HG02610 (cell line): ENCODE data around the gene USP3.

Experiments
- ATAC-seq: cut with Tn5 transposase; IDR thresholded peaks from one replicate; pipeline ENCODE4 v1.9.1; 2021; ENCODE audit warnings: mild to moderate bottlenecking, moderate library complexity; ENCODE audit not compliant: unreplicated experiment

Gene USP3, protein sequence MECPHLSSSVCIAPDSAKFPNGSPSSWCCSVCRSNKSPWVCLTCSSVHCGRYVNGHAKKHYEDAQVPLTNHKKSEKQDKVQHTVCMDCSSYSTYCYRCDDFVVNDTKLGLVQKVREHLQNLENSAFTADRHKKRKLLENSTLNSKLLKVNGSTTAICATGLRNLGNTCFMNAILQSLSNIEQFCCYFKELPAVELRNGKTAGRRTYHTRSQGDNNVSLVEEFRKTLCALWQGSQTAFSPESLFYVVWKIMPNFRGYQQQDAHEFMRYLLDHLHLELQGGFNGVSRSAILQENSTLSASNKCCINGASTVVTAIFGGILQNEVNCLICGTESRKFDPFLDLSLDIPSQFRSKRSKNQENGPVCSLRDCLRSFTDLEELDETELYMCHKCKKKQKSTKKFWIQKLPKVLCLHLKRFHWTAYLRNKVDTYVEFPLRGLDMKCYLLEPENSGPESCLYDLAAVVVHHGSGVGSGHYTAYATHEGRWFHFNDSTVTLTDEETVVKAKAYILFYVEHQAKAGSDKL

DNA sequence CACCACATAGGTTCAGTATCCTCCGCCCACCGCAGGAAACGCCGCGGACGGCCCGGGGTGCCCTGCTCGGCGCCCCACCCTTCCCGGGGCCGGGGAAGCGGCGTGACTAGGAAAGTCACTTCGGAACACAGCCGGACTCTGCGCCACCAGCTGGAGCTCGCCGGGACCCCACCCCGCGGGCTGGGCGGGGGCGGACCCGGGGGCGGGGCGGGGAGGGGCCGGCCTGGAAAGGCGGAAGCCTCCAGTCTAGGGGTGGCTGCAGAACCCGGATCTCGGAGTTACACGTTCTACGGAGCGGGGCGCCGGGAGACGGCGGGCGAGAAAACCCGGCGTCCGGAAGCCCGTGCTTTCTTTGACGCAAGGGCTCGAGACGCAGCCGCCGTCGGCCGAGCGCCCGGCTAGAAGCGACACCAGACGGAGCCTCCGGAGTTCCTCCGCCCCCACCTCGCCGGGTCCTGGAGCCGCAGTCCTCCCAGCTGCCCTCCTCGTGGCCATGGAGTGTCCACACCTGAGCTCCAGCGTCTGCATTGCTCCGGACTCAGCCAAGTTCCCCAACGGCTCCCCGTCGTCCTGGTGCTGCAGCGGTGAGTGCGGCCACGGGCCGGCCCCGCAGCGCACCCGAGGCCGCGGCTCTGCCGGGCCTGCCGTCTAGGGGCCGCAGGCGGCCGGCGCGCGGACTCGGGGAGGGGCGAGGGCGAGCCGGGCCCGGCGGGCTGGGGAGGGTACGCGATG is at the start of gene USP3:
Gene USP3 (plus strand): TSS at position 347 of the 732 bp plus-strand sequence. CDS start 147 bp downstream, at position 494.
- ATAC-seq = peak; percentile 50

DNA sequence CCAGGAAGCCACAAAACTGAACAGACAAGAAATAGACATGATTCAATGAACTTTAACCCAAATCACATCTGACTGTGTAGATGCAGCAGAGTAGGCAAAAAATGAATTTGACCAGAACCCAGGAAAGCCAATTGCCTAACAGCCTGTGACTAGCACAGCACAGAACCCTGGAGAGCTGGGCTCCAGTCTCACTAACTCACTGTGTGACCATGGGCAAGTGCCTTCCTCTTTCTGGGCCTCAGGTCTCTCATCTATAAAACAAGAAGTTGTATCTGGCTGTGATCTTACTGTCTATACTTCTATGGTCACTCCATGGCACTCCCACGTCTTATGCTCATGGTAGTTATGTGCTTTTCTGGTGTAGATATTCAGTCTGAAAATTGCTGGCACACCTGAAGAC is 48.1 kb upstream of the USP3 start:
- ATAC-seq = no peak

DNA sequence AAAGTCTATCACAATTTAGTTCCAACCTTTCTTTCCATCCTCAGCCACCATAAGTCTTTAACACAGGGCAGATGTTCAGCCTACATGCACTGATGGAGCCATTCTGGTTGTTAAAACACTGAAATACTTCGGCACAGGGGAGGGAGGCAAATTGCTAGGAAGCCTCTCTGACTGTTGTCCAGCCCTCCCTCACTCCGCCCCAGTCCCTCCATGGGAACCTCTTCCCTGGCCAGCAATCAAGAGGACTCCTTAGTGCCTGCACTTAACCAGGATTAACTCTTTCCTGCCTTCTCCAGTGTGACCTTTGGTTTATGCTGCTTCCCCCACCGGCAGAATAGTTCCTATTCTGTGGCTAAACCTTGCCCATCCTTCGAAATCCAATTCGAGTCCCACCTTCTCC is 47.0 kb upstream of the USP3 start:
- ATAC-seq = no peak

DNA sequence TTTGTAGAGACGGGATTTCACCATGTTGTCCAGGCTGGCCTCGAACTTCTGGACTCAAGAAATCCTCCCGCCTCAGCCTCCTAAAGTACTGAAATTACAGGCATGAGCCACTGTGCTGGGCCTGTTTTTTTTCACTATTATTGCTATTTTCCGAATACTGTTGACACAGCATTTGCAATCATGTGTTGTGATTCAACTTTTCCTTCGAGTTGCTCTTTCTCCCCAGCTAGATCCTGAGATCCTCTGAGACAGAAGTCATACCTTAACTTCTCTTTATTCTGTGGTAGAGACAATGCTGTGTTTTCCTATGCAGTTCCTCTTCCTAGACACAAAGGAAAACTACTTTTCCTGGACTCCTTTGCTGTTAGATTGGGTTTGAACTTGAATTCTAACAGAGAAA is 46.4 kb upstream of the USP3 start:
- no peak for ATAC-seq

DNA sequence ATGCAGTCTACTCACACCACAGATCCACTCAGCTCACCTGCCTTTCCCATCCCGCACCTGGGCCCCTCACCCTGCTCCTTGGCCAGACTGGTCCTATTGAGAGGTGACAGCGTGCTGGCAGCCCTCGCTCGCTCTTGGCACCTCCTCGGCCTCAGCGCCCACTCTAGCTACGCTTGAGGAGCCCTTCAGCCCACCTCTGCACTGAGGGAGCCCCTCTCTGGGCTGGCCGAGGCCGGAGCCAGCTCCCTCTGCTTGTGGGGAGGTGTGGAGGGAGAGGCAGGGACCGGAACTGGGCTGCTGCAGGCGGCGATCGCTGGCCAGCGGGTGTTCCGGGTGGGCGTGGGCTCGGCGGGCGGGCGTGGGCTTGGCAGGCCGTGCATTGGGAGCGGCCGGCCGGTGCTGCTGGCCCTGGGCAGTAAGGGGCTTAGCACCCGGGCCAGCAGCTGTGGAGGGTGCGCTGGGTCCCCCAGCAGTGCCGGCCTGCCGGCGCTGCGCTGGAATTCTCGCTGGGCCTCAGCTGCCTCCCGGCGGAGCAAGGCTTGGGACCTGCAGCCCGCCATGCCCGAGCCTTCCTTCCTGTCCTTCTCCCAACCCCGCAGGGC is 45.5 kb upstream of the USP3 start:
- ATAC-seq = no peak

DNA sequence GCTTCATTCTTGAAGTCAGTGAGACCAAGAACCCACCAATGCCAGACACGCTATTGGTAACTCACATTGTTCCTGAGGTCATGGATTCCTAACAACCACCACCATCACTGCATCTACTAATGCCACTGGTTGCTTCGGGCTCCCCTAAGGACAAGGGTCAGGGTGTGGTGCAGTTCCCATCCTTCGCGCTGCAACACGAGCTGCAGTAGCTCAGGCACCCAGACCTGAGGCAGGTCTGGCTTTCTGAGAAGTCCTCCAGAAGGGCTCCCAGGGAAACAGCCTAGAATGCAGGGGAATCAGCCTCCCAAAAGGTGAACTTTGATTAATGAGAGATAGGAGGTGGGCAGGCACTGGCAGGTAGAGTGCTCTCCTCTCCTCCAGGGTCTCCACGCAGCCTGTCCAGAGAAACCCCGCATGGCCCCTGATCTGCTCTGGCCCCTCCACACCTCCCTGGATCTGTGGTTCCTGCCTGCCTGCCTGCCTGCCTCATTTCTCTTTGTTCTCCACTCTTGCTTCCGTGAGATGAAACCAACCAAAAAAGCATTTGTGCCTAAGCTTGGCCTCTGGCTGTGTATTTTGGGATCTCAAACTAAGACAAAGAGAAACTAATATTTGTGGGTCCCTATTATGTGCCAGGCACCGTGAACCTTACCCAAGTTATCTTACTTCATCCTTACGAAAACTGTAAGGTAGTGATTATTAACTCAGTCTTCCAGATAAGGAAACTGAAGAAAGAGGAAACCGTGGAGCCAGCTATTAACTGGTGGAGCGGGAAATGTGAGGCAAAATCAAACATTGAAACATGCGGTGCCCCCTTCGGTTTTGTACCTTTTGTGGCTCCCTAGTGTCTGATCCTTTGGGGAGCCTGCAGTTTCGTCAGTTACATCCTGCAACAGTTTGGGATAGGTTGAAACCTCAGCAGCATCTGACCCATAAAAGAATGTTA is 43.9 kb upstream of the USP3 start:
- ATAC-seq = no peak

DNA sequence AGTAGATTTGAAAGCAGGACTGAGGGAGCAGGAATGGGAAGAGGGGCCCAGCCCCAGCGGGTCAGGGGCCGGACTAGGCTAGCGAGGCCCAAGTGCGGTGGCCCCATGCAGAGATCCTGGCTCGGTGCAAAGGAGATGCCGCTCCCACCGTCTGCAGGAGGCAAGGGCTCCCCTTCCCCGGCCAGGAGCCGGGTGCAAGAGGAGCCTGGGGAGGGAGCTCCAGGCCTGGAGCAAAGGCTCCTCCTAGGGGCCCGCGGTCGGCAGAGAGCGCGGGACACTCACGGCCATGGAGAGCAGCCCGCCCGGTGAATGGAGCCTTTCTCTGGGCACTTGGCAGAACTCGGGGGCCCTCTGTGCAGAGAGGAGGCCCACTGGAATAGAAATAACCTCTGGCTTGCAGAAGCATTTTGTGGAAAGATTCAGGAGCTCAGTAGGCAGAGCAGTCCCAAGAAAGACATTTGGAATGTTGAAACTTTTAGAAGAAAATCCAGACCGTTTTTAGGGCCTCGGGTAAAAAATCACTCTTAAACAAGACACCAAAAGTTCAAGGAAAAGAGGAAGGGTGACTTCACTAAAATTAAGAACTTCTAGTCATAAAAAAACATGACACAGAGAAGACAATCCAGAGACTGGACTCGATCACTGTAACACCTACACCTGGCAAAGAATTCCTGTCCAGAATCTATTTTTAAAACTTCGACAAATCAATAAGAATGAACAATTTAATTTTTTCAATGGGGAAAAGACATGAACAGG is 43.0 kb upstream of the USP3 start:
- ATAC-seq = no peak

DNA sequence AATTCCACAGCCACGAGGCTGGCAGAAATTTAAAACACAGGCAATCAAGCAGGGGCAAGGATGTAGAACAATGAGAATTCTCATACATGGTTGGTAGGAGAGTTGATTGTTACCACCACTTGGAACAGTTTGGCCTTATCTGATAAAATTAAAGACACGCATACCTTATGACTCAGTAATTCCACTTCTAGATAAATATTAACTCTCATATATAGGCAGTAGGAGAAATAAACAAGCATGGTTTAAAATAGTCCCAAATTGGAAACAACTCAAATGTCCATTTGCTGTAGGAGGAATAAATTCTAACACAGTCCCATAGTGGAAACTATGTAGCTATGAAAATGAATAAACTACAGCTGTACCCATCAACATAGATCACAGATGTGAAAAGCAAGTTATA is 42.3 kb upstream of the USP3 start:
- no peak for ATAC-seq

DNA sequence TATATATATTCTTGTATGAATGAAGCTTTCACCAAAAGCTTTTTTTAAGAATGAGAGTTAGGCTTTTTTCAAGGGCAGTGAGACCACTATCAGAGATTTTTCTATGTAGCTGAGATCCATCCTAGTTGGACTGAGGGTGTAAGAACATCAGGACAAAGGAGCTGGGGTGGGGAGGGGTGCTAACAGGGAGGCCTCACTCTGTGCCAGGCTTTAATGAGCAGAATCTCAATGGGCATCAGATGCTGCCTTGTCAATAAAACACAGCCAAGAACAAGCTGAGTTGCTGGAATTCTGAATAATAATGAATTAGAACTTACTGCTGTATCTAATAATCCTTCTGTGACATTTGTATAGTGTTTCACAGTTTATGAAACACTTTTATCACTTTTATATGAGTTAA is 41.4 kb upstream of the USP3 start:
- no peak for ATAC-seq

DNA sequence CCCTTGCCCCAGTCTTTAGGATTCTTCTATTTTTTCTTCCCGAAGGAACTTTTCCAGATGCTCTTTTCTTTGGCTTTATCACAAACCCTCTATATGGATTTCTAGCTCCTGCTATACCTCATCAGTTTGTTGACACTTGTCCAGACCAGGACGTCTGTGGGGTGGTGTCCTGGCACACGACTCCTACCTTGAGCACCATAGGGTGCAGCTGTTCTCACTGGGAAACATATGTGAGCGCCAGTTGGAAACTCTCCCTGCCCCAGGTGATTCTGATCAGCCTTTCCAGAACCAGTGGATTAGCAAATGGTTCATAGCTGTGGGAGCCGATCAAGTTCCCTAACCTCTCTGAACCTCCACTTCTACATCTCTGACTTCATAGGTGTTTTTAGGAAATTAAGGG is 40.6 kb upstream of the USP3 start:
- no peak for ATAC-seq

DNA sequence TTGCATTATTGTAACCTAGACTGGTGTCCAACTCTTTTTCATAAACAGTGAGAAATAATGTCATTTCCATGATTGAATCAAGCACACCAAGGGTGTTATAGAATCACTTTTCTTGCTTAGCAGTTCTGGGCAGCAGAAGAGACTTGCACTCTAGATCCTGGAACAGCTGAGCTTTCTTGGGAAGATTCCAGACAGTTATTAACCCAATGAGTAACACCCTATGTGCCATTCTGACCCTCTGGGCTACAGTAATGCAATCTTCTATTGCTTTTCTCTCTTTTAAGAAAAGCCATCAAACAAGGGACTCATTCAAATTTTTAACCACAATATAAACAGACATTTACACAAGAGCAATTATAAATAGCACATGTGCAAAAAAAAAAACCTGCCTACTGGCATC is 39.3 kb upstream of the USP3 start:
- no peak for ATAC-seq

DNA sequence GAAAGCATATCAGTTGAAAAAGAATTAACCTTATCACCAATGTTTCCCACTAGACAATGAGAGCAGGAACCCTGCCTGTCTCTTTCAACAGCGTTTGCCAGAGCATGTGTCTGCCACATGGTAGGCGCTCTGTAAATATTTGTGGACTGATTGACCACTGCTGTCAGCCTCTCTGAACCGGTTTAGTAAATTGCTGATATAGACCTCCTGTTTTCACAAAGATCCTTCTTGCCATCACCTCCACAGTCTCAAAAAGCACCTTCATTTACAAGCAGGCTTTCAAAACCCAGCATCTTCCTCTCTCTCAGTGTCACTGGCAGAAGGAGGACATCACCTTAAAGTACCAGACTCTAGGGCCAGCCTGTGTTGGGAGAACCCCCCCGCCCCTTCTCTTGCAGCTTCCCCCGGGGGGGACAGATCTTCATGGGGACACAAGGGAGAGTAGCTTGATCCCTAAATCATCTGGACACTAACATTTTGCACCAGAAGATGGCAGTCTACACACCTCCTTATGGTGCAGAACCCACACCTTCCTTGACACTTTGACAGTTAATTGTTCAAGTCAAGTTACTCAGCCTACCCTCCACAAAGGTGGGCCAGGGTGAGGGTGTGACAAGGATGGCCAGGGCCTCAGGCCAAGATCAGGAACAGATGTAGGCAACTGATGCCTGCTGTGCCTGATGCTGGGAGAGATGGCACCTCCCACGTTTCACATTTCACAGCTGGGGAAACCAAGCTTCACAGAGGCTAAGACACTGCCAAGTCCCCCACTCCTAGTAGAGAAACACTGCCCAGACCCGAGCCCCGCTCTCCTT is 37.8 kb upstream of the USP3 start:
- peak; percentile 71 for ATAC-seq

DNA sequence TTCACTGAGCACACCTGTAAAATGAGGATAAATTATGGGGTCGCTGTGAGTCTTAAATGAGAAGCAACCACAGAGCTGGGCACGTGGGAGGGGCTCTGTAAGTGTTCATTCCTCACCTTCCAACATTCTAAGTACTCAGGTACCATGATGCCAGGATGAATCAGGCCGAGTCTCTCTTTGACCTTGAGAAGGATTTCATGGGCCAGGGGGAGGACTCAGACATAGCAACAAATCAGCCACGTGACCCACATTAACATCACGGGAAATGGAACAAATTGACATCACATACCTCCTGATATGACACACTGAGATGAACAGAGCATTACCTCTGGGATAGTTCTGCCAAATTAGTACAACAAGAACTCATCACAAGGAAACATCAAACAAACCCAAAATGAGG is 35.2 kb upstream of the USP3 start:
- ATAC-seq = no peak

DNA sequence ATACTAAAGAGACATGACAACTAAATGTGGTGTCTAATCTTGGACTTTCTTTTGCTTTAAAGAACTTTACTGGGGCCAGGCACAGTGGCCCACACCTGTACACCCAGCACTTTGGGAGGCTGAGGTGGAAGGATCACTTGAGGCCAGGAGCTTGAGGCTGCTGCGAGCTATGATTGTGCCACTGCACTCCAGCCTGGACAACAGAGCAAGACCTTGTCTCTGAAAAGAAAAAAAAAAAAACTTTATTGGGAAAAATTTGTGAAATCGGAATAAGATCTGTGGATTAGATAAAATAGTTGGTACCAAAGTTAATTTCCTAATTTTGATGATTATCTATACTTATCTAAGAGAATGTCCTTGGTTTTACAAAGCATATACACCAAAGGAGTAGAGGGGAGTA is 34.4 kb upstream of the USP3 start:
- no peak for ATAC-seq

DNA sequence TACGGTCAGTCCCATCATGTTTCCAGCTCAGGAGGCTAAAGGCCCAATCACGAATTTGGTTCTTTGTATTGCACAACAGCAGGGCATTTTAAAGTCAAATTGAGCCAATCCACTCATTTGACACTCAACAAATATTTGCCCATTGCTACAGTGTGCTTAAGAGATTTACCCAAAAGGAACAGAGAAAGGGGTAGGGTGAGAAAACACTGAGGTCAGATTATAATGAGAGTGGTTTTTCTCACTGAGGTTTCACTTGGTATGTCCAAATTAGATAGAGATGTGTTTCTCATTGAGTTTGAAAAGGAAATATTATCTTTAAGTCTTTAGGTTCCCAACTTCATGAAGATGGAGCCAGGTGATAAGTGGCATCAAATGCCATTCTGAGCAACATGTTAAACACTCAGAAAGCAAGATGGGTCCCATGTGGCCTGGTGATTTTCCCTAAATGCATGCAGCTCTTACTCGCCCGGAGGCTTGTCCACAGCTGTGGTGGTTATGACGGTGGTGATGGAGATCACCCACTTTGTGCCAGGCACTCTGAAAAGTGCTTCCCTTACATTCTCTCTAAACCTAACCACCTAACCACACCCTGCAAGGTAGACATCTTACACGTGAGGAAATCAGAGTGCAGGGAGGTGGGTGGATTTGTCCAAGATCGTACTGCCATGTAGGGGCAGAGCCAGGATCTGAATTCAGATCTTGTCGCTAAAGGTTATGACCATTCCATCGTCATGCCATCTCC is 31.2 kb upstream of the USP3 start:
- peak; percentile 40 for ATAC-seq

DNA sequence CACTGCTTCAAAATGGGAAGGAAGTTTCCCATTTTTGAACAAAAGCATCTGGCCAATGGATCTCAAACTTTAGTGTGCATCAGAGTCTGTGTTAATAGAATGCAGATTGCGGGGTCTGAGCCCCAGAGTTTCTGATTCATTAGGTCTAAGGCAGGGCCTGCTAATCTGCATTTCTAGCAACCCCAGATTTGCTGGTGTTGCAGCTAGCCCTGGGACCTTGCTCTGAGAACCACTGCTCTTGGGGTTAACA is 30.7 kb upstream of the USP3 start:
- ATAC-seq = peak; percentile 6

DNA sequence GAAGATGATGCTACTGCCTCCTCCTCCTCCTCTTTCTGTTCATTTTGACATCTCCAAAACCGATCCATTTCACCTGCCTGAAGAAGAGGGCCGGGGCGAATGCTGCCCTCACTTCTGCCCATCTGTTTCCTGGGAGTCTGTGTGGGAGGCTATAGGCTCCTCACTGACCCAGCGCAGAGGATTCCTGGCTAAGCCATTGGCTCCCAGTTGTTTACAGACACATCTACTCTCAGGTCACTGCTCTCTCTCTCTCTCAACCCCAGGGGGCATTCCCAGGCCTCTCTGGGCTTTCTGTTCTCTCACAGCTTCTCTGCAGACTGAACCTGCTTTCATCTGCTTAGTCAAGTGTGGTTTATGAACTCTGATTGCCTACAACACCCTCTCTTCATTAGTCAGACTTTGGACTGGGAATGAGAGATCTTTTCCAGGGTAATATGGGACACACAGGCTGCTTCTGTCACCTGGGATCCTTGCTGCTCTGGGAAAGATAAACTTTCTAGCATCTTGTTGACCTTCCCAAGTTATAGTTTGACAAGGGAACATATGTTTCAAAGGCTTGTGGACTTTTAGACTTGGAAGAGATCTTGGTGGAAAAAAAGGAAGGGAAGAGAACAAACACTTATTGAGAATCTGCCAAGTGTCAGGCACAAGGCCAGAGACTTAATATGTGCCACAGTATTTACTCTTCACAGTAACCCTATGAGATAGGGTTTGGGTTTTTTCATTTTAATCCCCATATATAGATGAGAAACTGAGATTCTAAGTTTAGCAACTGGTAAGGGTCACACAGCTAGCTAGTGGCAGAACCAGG is 30.2 kb upstream of the USP3 start:
- peak; percentile 58 for ATAC-seq

DNA sequence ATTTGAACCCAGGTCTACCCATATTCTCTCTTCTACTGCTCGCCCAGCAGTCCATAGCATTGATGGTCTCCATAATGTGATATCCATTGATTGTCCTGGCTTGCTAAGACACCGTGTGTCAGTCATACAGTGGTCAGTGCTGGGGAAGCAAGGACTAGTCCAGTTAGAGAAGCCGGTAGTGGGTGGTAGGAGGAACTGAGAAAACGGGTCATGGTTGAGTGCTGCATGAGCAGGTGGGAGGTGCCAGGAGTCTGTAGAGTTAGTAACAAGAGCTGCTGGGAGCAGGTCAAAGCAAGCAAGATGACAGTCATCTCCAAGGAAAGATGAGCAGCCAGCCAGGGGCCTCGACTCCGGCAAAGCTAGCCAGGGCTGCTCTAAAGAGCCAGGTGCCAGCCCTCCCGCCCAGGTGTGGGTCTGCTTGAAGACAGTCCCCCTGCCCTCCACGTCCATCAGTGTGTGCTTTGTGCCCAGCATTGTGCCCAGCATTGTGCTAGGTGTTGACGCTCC is 29.5 kb upstream of the USP3 start:
- ATAC-seq = peak; percentile 59
